Mesodermal cell (in vitro differentiated cells): ENCODE data around the gene HOXC4. TPM values are rescaled to one million over a fixed set of nuclear protein-coding genes. Genes with fewer than 3 reads are reported as not detected.

Experiments used
- H3K27ac ChIP-seq: 2 replicates; pipeline ENCODE4 v1.7.0; 2013; ENCODE audit warnings: mild to moderate bottlenecking, low read depth, low read length, moderate library complexity; ENCODE audit not compliant: severe bottlenecking
- H3K36me3 ChIP-seq: 2 replicates; pipeline ENCODE4 v1.7.1; 2013; ENCODE audit warnings: mild to moderate bottlenecking, low read length, moderate library complexity; ENCODE audit not compliant: control insufficient read depth, insufficient read depth
- H3K4me1 ChIP-seq: one replicate; pipeline ENCODE4 v1.7.1; 2013; ENCODE audit warnings: mild to moderate bottlenecking, low read length; ENCODE audit not compliant: insufficient read depth, control insufficient read depth, poor library complexity, severe bottlenecking
- H3K4me3 ChIP-seq: 2 replicates; pipeline ENCODE4 v1.7.0; 2013; ENCODE audit warnings: low read length, control low read depth, mild to moderate bottlenecking; ENCODE audit not compliant: insufficient read depth, poor library complexity, severe bottlenecking; ENCODE audit errors: extremely low read depth
- H3K9me3 ChIP-seq: 2 replicates; pipeline ENCODE4 v1.7.1; 2013; ENCODE audit warnings: mild to moderate bottlenecking, low read length, moderate library complexity; ENCODE audit not compliant: control insufficient read depth
- WGBS, 2 experiments: methylation state at CpG; one replicate each; pipeline ENCODE4 v1.1.5; 2013; ENCODE audit warnings: missing lambda C conversion rate in 2 of 2; ENCODE audit not compliant: insufficient coverage in 2 of 2; 5-methylcytosine and 5-hydroxymethylcytosine counted together
- polyA plus RNA-seq, 2 experiments: library from polyadenylated mRNA; stranded (reverse); fragments of 50-300 nt; gene quantifications; one replicate each; pipeline ENCODE4 v1.2.3, GENCODE V29; 2013

HOXC4 gene
- 9.1 TPM for polyA plus RNA-seq (2013, experiment 1 of 2)
- polyA plus RNA-seq (2013, experiment 2 of 2): 9.2 TPM

DNA sequence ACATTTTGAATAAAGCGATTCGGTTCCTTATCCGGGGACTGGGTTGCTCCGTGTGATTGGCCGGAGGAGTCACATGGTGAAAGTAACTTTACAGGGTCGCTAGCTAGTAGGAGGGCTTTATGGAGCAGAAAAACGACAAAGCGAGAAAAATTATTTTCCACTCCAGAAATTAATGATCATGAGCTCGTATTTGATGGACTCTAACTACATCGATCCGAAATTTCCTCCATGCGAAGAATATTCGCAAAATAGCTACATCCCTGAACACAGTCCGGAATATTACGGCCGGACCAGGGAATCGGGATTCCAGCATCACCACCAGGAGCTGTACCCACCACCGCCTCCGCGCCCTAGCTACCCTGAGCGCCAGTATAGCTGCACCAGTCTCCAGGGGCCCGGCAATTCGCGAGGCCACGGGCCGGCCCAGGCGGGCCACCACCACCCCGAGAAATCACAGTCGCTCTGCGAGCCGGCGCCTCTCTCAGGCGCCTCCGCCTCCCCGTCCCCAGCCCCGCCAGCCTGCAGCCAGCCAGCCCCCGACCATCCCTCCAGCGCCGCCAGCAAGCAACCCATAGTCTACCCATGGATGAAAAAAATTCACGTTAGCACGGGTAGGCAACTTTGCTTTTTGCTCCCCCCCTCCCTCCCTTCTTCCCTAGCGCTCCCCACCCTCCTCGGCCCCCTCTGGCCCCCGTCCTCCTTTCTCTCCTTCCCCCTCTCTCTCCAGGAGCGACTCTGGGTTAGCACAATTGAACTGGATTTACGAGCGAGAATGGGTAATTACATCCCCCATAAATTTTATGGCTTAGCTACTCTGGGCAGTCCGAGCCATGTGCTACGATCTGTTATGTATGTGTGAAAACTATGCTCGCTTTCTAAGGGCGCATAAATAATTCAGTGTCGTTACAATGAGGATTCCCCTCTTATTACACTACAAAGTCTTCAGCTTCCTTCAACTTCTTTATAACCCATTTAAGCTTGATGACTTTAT, at the start of gene HOXC4:
Gene HOXC4, plus strand, starts transcription at position 85 of the 991 bp plus-strand sequence. Its CDS starts 88 bp downstream, at position 173.
- Histone ChIP-seq H3K4me3 (peak within 1 kb of the TSS; percentile 25), H3K27ac (no peak within 1 kb of the TSS), H3K4me1 (no peaks in the 10 kb centered on the region), H3K9me3 (no peaks in the 10 kb centered on the region), H3K36me3 (no peaks in the 10 kb centered on the region)
- WGBS, 2 experiments: 3 to 4% methylated on average over 29 to 36 of the region's 52 CpGs

DNA sequence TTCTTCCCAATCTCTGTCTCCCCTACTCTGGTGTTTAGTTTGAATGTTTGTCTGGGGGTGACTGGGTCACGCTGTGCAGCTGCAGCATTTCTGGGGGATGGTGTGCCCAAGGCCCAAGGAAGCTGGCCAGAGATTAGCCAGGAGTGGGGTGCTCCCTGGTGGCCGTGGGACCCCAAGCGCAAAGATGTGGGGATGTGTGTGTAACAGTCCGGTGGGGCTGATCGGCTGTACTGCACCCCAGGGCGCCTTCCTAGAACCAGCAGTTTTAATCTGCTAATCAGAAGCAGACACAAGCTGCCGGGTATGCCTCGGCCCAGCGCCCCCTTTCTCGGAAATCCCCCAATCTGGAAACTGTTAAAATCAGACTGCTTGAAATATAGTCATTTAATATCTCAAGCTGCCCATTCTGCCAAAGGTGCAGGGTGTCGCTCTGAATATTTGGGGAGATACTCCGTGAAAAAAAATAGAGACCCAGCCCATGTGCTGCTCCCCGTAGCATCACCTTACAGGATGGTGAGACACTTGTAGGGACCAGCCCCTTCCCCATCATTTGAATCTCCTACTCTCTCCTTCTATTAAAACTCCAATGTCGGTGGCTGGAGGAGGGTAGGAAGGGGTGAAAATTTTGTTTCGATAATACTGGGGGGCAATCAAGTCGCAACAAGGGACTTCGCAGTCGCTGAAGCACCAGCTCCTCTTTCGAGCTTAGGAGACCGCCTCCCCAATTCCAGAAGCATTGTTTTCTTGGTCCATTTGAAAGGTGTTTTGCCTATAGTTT, 49.4 kb upstream of the HOXC4 start:
- WGBS, 2 experiments: 41 to 44% methylated on average over 10 to 14 of the region's 20 CpGs
- Histone ChIP-seq H3K9me3 (no peaks in the 10 kb centered on the region), H3K4me3 (no peak overlapping the region), H3K4me1 (no peaks in the 10 kb centered on the region), H3K36me3 (no peaks in the 10 kb centered on the region), H3K27ac (no peak overlapping the region)

GRCh38 chr12:54004841-54005530, 48.6 kb upstream of the HOXC4 start:
- H3K9me3 ChIP-seq: no peaks in the 10 kb centered on the region
- H3K27ac ChIP-seq: no peak overlapping the region
- no peaks in the 10 kb centered on the region for H3K4me1 ChIP-seq
- H3K36me3 ChIP-seq: no peaks in the 10 kb centered on the region
- H3K4me3 ChIP-seq: no peak overlapping the region
- 14 to 30% methylated on average over 16 to 18 of the region's 31 CpGs for WGBS, 2 experiments

- Histone ChIP-seq H3K4me1 (no peaks in the 10 kb centered on the region), H3K4me3 (no peak overlapping the region), H3K9me3 (no peaks in the 10 kb centered on the region), H3K27ac (no peak overlapping the region), H3K36me3 (no peaks in the 10 kb centered on the region)
- WGBS, 2 experiments: 3 to 9% methylated on average over 7 to 21 of the region's 26 CpGs
Observed at GRCh38 chr12:54005531-54005852, 48.1 kb upstream of the HOXC4 start.

DNA sequence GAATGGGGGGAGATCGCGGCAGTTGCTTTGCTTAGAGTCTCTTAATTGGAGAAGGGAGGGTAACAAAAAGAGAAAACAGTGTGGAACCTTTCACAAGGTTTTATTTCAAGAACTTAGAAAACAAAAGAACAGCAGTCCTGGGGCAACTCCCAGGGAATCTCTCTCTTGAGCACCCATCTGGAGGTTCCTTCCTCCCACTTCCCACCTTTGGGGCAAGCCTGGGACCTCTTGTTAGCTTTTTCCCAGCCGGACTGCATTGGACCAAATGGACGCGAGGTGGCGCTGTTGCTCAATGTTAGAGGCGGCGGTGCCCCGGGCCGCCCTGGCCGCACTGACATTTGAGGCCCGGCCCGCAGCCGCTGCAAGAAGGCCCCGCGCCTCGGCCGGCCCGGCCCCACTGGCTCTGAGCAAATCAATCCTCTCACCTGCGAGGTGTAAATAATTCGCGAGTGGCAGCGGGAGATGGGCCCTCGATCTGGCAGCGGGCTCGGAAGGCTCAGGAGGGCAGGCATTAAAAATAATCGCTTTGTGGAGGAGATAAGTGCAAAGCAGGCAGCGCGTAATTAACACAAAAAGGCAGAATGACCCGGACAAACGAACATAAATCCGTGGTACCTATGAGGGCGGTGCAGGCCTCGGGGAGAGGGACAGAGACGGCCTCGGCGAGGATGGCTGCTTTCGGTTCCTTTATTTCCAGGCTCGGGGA, 47.6 kb upstream of the HOXC4 start:
- Histone ChIP-seq H3K4me1 (no peaks in the 10 kb centered on the region), H3K9me3 (no peaks in the 10 kb centered on the region), H3K27ac (peak overlapping the region; percentile 17), H3K36me3 (no peaks in the 10 kb centered on the region), H3K4me3 (peak overlapping the region; percentile 7)
- WGBS, 2 experiments: 6 to 8% methylated on average over 39 of the region's 39 CpGs

DNA sequence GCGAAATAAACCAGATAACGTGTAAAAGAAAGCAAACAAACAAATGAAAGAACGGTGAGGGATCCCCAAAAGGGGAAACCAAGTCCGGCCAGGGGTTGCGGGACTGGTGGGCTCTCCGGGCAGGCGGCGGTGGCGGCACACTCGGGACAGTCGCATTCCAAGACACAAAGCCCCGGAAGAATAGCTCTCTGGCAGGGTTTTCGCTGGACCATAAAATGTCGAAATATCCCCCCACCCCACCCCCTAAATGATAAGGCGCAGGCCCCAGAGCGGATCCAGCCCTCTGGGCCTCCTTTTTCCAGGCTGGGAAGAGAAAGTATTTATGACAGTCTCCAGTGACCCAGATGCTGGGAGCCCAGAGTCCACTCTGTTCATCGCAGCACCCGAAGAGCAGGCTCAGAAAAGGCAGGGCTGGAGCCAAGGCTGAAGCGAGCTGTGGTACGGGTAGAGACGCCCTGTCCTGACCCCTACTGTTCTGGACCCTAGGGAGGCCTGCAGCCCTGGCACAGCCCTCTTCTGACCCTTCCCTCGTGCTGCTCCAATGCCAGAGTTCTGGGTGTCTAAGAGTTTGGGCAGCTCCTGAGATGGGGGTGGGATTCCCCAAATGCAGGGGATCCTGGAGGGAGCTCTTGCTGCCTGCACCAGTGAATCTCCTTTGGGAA, 46.9 kb upstream of the HOXC4 start:
- peak overlapping the region; percentile 7 for H3K4me3 ChIP-seq
- no peaks in the 10 kb centered on the region for H3K4me1 ChIP-seq
- no peaks in the 10 kb centered on the region for H3K36me3 ChIP-seq
- WGBS, 2 experiments: 30% methylated on average over 16 to 19 of the region's 22 CpGs
- no peaks in the 10 kb centered on the region for H3K9me3 ChIP-seq
- H3K27ac ChIP-seq: peak overlapping the region; percentile 17

DNA sequence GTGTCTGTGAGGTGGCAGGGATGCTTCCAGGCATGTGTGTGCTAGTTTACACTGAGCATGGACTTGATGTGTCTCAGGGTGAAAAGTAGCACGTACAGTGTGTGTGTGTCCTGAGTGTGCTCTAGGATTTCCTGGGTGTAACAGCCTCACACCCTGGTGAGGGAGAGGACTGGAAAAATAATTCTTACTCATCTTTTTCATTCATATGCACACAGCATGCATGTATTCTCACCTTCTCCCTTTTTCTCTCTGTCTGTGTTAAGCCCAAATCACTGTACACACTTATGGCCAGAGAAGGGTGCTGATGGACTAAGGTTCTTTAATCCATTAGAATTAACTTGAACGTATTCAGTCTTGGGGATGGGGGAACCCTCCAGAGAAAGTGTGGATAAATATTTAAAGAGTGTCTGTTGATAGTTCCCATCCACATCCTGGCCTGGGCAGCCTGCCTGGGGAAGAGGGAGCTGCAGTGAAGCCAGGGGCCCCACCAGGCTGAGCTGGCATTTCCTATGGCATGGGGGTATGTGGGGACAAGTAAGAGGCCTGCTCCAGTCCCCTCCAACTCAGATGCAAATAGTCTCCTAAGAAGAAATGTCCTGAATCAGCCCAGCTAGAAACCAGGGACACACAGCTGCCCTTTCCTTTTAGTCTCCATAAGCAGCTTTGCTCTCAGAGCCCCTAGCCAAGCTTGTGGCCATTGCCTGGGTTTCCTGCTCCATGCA, 45.9 kb upstream of the HOXC4 start:
- H3K27ac ChIP-seq: no peak overlapping the region
- 14 to 43% methylated on average over 1 of the region's 2 CpGs for WGBS, 2 experiments
- H3K4me3 ChIP-seq: no peak overlapping the region
- H3K4me1 ChIP-seq: peaks cover 2% of the 10 kb centered on the region
- no peaks in the 10 kb centered on the region for H3K9me3 ChIP-seq
- no peaks in the 10 kb centered on the region for H3K36me3 ChIP-seq

DNA sequence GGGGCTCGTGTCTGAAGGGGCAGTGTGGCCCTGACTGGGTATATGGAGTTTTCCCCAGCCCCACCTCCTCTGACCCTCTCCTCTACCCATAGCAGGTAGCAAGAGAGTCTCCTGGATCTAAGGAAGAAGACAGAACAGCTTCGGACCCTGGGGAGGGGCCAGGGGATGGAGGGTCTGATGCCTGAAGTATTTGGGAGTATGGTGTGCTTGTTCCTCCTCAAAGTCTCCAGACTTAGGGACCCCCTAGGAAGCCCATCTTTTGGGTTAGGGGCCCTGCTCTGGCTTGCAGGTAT, 45.4 kb upstream of the HOXC4 start:
- peaks cover 7% of the 10 kb centered on the region for H3K4me1 ChIP-seq
- WGBS, 2 experiments: 0% methylated on average over 1 of the region's 2 CpGs; no CpG with 5 or more reads in 1 of the 2 experiments
- H3K4me3 ChIP-seq: no peak overlapping the region

GRCh38 chr12:54009171-54010052, 44.2 kb upstream of the HOXC4 start:
- H3K4me3 ChIP-seq: peak overlapping the region; percentile 30
- H3K27ac ChIP-seq: peak overlapping the region; percentile 49
- H3K9me3 ChIP-seq: no peaks in the 10 kb centered on the region
- 2% methylated on average over 22 to 32 of the region's 51 CpGs for WGBS, 2 experiments
- peaks cover 9% of the 10 kb centered on the region for H3K4me1 ChIP-seq
- H3K36me3 ChIP-seq: no peaks in the 10 kb centered on the region

More for the DNA sequence above, 45.4 kb upstream of the HOXC4 start:
- no peaks in the 10 kb centered on the region for H3K9me3 ChIP-seq
- no peaks in the 10 kb centered on the region for H3K36me3 ChIP-seq
- no peak overlapping the region for H3K27ac ChIP-seq
